B cell (primary cell): ENCODE results near the gene SIRPA. TPM values are rescaled to one million over a fixed set of nuclear protein-coding genes. Genes with fewer than 3 reads are reported as not detected.

Experiments
- ATAC-seq: fragments of 200-7000 bp; cut with Tn5 transposase; one replicate; pipeline ENCODE4 v1.10.0; 2021; ENCODE audit warnings: low read depth, mild to moderate bottlenecking, moderate number of reproducible peaks, moderate library complexity
- CTCF ChIA-PET: fragments of 350-600 bp; sonication (Branson Sonifier 250); formaldehyde crosslinking; loops from one replicate; lab custom pipeline; 2021; ENCODE audit warnings: antibody characterized with exemption, inconsistent platforms; lab: Charles Lee
- POLR2A ChIA-PET: fragments of 350-600 bp; sonication (Branson Sonifier 250); formaldehyde crosslinking; loops from one replicate; lab custom pipeline; 2021; ENCODE audit warnings: antibody characterized with exemption; lab: Charles Lee
- DNase-seq: peaks from one replicate; pipeline ENCODE4 v3.0.0; 2013
- H2AFZ ChIP-seq: 2 replicates; pipeline ENCODE4 v1.6.1; 2012; ENCODE audit warnings: mild to moderate bottlenecking, low read depth, low read length; ENCODE audit not compliant: insufficient read depth, poor library complexity, severe bottlenecking
- H3K27ac ChIP-seq, 2 donors: 1 replicate in 1 of 2; 2 replicates in 1 of 2; pipeline ENCODE4 v1.5.1; 2012 to 2013; ENCODE audit warnings: low read length in 2 of 2, mild to moderate bottlenecking in 2 of 2, moderate library complexity in 1 of 2
- H3K27me3 ChIP-seq, 4 experiments: fragments of 200-600 bp in 1 of 4; sonication (generic) in 1 of 4; replicated peaks in 1 of 4; 1 replicate in 2 of 4; 2 replicates in 2 of 4; pipeline versions ENCODE4 v1.6.1 to v1.7.0; 2013 to 2016; ENCODE audit warnings: low read length in 3 of 4, mild to moderate bottlenecking in 2 of 4, mixed read lengths in 1 of 4, moderate library complexity in 1 of 4; ENCODE audit not compliant: insufficient read depth in 4 of 4, control insufficient read depth in 3 of 4; ENCODE audit errors: control extremely low read depth in 1 of 4
- H3K36me3 ChIP-seq, 2 experiments: replicated peaks in 1 of 2; 1 replicate in 1 of 2; 2 replicates in 1 of 2; pipeline versions ENCODE4 v1.6.1 to v1.7.1; 2013; ENCODE audit warnings: low read length in 1 of 2; ENCODE audit not compliant: insufficient read depth in 2 of 2, control insufficient read depth in 1 of 2; ENCODE audit errors: control extremely low read depth in 1 of 2, extremely low read depth in 1 of 2
- H3K4me1 ChIP-seq, 2 donors: fragments of 200-600 bp in 1 of 2; sonication (generic) in 1 of 2; 1 replicate in 1 of 2; 2 replicates in 1 of 2; pipeline versions ENCODE4 v1.5.1 to v1.6.1; 2013 to 2017; ENCODE audit warnings: low read length in 2 of 2; ENCODE audit not compliant: control insufficient read depth in 2 of 2, insufficient read depth in 2 of 2
- H3K4me2 ChIP-seq: replicated peaks from 2 replicates; pipeline ENCODE3; 2012; ENCODE audit warnings: mild to moderate bottlenecking, low read depth, low read length; ENCODE audit not compliant: poor library complexity, severe bottlenecking
- H3K4me3 ChIP-seq, 5 experiments: fragments of 200-600 bp in 1 of 5; sonication (generic) in 1 of 5; 1 replicate in 3 of 5; 2 replicates in 2 of 5; pipeline versions ENCODE4 v1.5.1 to v1.7.0; 2011 to 2016; ENCODE audit warnings: low read length in 4 of 5, mild to moderate bottlenecking in 4 of 5, low read depth in 2 of 5, control low read depth in 1 of 5, moderate library complexity in 1 of 5; ENCODE audit not compliant: insufficient read depth in 1 of 5; ENCODE audit errors: control extremely low read depth in 1 of 5, extremely low read depth in 1 of 5
- H3K79me2 ChIP-seq: fragments of 200-600 bp; sonication (generic); one replicate; pipeline ENCODE4 v1.6.0; 2016; ENCODE audit warnings: low read length; ENCODE audit not compliant: control insufficient read depth, insufficient read depth
- H3K9ac ChIP-seq: fragments of 200-600 bp; sonication (generic); 2 replicates; pipeline ENCODE4 v1.6.1; 2017; ENCODE audit warnings: mild to moderate bottlenecking, low read length, moderate library complexity
- H3K9me3 ChIP-seq, 3 donors: one replicate each; pipeline versions ENCODE4 v1.6.1 to v1.7.1; 2013; ENCODE audit warnings: low read length in 2 of 3; ENCODE audit not compliant: control insufficient read depth in 2 of 3, insufficient read depth in 1 of 3; ENCODE audit errors: control extremely low read depth in 1 of 3
- H4K20me1 ChIP-seq: 2 replicates; pipeline ENCODE4 v1.6.0; 2012; ENCODE audit warnings: mild to moderate bottlenecking, low read length; ENCODE audit not compliant: insufficient read depth, control insufficient read depth, poor library complexity, severe bottlenecking
- H3K27ac Mint-ChIP-seq: one replicate; pipeline ENCODE4 v1.8.0; 2021; ENCODE audit warnings: mixed read lengths
- H3K27me3 Mint-ChIP-seq: one replicate; pipeline ENCODE4 v1.8.0; 2021; ENCODE audit warnings: mixed read lengths
- H3K4me1 Mint-ChIP-seq: one replicate; pipeline ENCODE4 v1.8.0; 2021; ENCODE audit warnings: mixed read lengths
- H3K4me3 Mint-ChIP-seq: one replicate; pipeline ENCODE4 v1.8.0; 2021; ENCODE audit warnings: mixed read lengths
- H3K9me3 Mint-ChIP-seq: one replicate; pipeline ENCODE4 v1.8.0; 2022; ENCODE audit warnings: mixed read lengths; ENCODE audit not compliant: insufficient read depth
- EZH2 ChIP-seq: IDR thresholded peaks from 2 replicates; pipeline ENCODE4 v1.6.1; 2012; ENCODE audit warnings: borderline replicate concordance, low read depth, mild to moderate bottlenecking, moderate library complexity, low read length; ENCODE audit not compliant: insufficient read depth, poor library complexity, severe bottlenecking
- WGBS: methylation state at CpG from one replicate; pipeline ENCODE4 v1.1.5; 2013; ENCODE audit warnings: missing lambda C conversion rate; ENCODE audit not compliant: insufficient coverage; 5-methylcytosine and 5-hydroxymethylcytosine counted together
- intact Hi-C: fragments of 100-400 bp; cut with micrococcal nuclease; formaldehyde crosslinking; loops from one replicate; pipeline ENCODE4 v1.10.0; 2022
- polyA plus RNA-seq: library from polyadenylated mRNA; depleted of rRNA; stranded (reverse); fragments of >200 nt; gene quantifications from 2 replicates; pipeline ENCODE4 v1.2.3, GENCODE V29; 2012
- total RNA-seq, 2 donors: library from RNA; stranded (reverse); fragments of 120-200 nt in 1 of 2; gene quantifications; 1 replicate in 1 of 2; 2 replicates in 1 of 2; pipeline versions ENCODE4 v1.2.3 to v1.2.4, GENCODE V29; 2013 to 2022
- TF ChIP-seq, protein P1 (sequence below): fragments of 200-600 bp; IDR thresholded peaks from one replicate; pipeline ENCODE4 v1.8.0; 2022; ENCODE audit warnings: antibody characterized with exemption, mild to moderate bottlenecking

The SIRPA gene
- total and polyA plus RNA-seq, 2 donors (not counting 1 experiment from before 2014, with no cell fraction given) = 0.94 to 10.2 TPM

DNA sequence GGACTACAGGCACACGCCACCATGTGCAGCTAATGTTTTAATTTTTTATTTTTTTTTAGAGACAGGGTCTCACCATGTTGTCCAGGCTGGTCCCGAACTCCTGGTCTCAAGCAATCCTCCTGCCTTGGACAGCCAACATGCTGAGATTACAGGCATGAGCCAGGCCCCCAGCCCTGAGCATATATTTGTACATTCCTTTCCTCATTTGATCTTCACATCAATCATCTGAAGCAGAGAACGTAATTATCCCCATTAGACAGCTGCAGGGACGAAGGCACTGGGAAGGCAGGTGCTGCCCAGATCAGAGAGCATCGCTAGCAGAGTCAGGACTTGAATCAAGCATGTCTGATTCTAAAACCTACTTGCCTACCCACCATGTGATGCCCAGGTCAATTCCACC is 41.0 kb upstream of the SIRPA start:
- Histone ChIP-seq H3K9ac (no peak overlapping the region), H3K4me1 (peaks cover 31 to 46% of the 10 kb centered on the region in 2 donors), H3K79me2 (no peaks in the 10 kb centered on the region), H3K36me3 (no peaks in the 10 kb centered on the region), H4K20me1 (no peaks in the 10 kb centered on the region), H3K27me3 (peaks cover 0 to 2% (median under 1%) of the 10 kb centered on the region in 4 experiments), H2AFZ (no peak overlapping the region), H3K4me3 (no peak overlapping the region), H3K9me3 (no peaks in the 10 kb centered on the region), H3K4me2 (no peak overlapping the region), H3K27ac (no peak overlapping the region)
- no peak for ATAC-seq
- intact Hi-C loops = no loop called here
- no peak overlapping the region for H3K4me3 Mint-ChIP-seq
- H3K27me3 Mint-ChIP-seq = no peaks in the 10 kb centered on the region
- ChIA-PET POLR2A (no interaction called here), CTCF (no interaction called here)
- no peak for DNase-seq
- peaks cover 35% of the 10 kb centered on the region for H3K4me1 Mint-ChIP-seq
- H3K9me3 Mint-ChIP-seq = no peaks in the 10 kb centered on the region
- 100% methylated on average over 4 of the region's 5 CpGs for WGBS
- H3K27ac Mint-ChIP-seq = no peak overlapping the region
- TF ChIP-seq, protein P1, sequence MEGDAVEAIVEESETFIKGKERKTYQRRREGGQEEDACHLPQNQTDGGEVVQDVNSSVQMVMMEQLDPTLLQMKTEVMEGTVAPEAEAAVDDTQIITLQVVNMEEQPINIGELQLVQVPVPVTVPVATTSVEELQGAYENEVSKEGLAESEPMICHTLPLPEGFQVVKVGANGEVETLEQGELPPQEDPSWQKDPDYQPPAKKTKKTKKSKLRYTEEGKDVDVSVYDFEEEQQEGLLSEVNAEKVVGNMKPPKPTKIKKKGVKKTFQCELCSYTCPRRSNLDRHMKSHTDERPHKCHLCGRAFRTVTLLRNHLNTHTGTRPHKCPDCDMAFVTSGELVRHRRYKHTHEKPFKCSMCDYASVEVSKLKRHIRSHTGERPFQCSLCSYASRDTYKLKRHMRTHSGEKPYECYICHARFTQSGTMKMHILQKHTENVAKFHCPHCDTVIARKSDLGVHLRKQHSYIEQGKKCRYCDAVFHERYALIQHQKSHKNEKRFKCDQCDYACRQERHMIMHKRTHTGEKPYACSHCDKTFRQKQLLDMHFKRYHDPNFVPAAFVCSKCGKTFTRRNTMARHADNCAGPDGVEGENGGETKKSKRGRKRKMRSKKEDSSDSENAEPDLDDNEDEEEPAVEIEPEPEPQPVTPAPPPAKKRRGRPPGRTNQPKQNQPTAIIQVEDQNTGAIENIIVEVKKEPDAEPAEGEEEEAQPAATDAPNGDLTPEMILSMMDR = no peak
- no peak for TF ChIP-seq EZH2

DNA sequence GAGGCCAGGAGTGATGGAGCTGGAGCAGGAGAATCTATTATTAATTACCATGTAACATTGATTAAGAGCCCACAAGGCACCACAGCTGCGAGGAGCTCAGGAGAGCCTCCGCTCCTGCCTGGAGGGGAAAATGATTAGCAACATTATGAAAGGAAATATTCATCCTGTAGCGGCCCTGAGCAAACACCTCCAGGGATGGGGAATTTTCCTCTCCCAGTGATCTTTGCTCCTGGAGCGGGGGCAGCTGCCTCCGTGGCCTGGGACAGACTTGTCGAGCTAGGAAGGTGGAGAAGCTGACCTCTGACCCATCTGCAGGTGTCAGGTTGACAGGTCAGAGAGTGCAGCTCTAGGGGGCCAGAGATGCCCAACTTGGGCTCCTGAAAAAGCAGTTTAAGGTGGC is 40.1 kb upstream of the SIRPA start:
- no peak for DNase-seq
- no peak overlapping the region for H2AFZ ChIP-seq
- Mint-ChIP-seq H3K27me3 (peaks cover 5% of the 10 kb centered on the region), H3K4me1 (peaks cover 32% of the 10 kb centered on the region), H3K9me3 (no peaks in the 10 kb centered on the region), H3K27ac (no peak overlapping the region), H3K4me3 (no peak overlapping the region)
- ChIA-PET POLR2A (no interaction called here), CTCF (interaction anchor here (0.6 to 2.8 kb wide), 4 partner anchors 15 to 110 kb away, joined by 3 to 10 read pairs (median 3); no protein-coding TSS in a partner anchor)
- intact Hi-C loops = no loop called here
- 100% methylated on average over 2 of the region's 6 CpGs for WGBS
- no peak for TF ChIP-seq EZH2
- TF ChIP-seq, protein P1 = no peak
- ATAC-seq = no peak
- no peaks in the 10 kb centered on the region for H3K79me2 ChIP-seq
- H3K4me1 ChIP-seq = peaks cover 28 to 42% of the 10 kb centered on the region in 2 donors
- H3K27ac ChIP-seq = no peak overlapping the region
- H3K36me3 ChIP-seq = no peaks in the 10 kb centered on the region
- H3K9me3 ChIP-seq = no peaks in the 10 kb centered on the region
- H3K27me3 ChIP-seq = peaks cover 0 to 5% (median 2%) of the 10 kb centered on the region in 4 experiments
- H3K4me2 ChIP-seq = no peak overlapping the region
- H4K20me1 ChIP-seq = no peaks in the 10 kb centered on the region
- no peak overlapping the region for H3K4me3 ChIP-seq
- H3K9ac ChIP-seq = no peak overlapping the region
